Measurements from ENCODE around the gene CPNE1.
"Not testable (repeated sequence)": the region's sequence is repeated elsewhere in the genome, so short reads cannot be mapped to it uniquely, and the experiment has no call there.

Gene CPNE1

DNA sequence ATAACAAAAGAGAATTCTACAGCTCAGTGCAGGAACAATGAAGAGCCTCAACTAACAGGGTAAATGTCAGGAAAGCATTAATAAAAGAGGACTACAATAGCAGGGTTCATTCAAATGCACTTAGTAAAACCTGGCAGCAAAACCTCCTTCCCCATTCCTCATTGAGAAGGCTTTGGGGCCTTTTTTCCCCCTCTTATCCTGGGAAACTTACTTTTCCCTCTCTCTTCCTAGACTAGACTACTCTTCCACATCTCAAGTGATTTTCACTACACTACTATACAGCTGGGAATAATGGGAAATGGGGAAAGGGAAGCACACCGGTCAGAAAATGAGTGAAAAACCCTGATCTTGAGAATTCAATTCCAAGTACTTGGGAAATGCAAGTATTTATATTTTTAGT is 44.6 kb upstream of the CPNE1 start:
- DNase-seq (ENCODE audit: extremely low spot score): no peak
- CTCF ChIA-PET: interaction anchor here (1.0 to 1.3 kb wide), 3 partner anchors 9 to 16 kb away, joined by 3 to 4 read pairs (median 3); no protein-coding TSS in a partner anchor
- TF ChIP-seq, protein P1, sequence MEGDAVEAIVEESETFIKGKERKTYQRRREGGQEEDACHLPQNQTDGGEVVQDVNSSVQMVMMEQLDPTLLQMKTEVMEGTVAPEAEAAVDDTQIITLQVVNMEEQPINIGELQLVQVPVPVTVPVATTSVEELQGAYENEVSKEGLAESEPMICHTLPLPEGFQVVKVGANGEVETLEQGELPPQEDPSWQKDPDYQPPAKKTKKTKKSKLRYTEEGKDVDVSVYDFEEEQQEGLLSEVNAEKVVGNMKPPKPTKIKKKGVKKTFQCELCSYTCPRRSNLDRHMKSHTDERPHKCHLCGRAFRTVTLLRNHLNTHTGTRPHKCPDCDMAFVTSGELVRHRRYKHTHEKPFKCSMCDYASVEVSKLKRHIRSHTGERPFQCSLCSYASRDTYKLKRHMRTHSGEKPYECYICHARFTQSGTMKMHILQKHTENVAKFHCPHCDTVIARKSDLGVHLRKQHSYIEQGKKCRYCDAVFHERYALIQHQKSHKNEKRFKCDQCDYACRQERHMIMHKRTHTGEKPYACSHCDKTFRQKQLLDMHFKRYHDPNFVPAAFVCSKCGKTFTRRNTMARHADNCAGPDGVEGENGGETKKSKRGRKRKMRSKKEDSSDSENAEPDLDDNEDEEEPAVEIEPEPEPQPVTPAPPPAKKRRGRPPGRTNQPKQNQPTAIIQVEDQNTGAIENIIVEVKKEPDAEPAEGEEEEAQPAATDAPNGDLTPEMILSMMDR (IDR thresholded peaks at IDR 0.05; ENCODE audit: control extremely low read depth, extremely low read depth, low read depth, missing control alignments): no peak
- POLR2A ChIA-PET: no interaction called here

DNA sequence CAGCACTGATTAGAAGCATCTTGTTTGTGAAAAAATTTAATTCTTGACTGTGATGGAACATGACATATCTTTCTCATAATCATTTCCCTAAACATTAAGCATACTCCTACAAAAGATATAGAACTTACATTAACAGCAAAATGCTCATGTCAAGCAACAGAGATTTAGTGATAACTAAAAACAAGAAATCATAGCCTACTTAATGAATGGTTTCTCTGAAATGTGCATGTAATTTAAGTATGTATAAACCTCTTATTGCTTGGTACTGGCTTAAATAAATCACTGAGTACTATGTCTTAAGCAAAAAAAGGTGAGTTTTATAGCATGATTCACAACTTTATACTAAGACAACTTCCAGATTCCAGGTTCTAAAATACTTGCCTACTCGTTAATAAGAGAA is 43.8 kb upstream of the CPNE1 start:
- no peak for DNase-seq (ENCODE audit: extremely low spot score)
- ChIA-PET POLR2A (no interaction called here), CTCF (interaction anchor here (1.0 to 1.3 kb wide), 4 partner anchors 8 to 34 kb away, joined by 3 to 4 read pairs (median 4); partner anchors contain the start of gene RBM39)
- TF ChIP-seq, protein P1 (IDR thresholded peaks at IDR 0.05; ENCODE audit: control extremely low read depth, extremely low read depth, low read depth, missing control alignments): no peak

DNA sequence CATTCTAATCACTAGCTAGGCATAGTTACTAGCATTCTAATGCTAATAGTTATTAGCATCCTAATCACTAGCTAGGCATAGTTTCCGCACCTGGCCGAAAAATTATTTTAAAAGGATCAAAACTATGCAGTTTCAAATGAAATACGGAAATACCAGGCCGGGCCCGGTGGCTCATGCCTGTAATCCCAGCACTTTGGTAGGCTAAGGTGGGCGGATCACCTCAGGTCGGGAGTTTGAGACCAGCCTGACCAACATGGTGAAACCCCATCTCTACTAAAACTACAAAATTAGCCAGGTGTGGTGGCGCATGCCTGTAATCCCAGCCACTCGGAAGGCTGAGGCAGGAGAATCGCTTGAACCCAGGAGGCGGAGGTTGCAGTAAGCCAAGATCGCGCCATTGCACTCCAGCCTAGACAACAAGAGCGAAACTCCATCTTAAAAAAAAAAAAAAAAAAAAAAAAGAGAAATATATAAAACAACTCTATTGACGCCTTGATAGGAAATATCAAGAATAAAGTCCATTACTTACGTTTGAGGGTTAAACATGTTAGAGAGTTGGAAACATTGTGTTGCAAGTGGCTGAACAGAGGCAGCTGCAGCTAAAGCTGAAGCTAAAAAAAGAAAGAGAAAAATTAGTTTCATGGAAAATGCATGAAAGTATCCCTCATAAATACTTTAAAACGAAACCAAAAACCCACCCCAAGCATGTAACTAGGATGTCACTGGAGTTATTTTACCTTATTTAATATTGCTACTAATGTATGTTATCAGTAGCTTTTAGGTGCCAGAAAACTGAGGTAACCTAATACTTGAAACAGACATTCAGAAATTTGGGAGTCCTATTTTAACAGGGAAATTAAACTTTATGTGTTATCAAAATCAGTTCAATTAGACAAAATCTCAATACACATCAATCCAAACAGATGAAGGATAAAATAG is 42.2 kb upstream of the CPNE1 start:
- ChIA-PET POLR2A (interaction anchor here (0.6 to 1.0 kb wide), 3 partner anchors 21 to 115 kb away, joined by 4 to 8 read pairs (median 4); no protein-coding TSS in a partner anchor), CTCF (interaction anchor here (1.2 kb wide), 1 partner anchor 10 kb away, joined by 3 read pairs; no protein-coding TSS in a partner anchor)
- not testable (repeated sequence) for DNase-seq (ENCODE audit: extremely low spot score)

DNA sequence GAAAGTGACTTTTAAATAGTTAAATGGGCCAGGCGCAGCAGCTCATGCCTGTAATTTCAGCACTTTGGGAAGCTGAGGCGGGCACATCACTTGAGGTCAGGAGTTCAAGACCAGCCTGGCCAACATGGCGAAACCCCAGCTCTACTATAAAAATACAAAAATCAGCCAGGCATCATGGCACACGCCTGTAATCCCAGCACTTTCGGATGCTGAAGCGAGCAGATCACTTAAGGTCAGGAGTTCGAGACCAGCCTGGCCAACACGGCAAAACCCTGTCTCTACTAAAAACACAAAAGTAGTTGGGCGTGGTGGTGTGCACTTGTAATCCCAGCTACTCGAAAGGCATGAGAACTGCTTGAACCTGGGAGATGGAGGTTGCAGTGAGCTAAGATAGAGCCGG is 41.2 kb upstream of the CPNE1 start:
- ChIA-PET CTCF (interaction anchor here (1.2 kb wide), 1 partner anchor 9 kb away, joined by 3 read pairs; no protein-coding TSS in a partner anchor), POLR2A (interaction anchor here (0.6 to 1.0 kb wide), 3 partner anchors 8 to 114 kb away, joined by 4 to 8 read pairs (median 8); no protein-coding TSS in a partner anchor)
- not testable (repeated sequence) for DNase-seq (ENCODE audit: extremely low spot score)

DNA sequence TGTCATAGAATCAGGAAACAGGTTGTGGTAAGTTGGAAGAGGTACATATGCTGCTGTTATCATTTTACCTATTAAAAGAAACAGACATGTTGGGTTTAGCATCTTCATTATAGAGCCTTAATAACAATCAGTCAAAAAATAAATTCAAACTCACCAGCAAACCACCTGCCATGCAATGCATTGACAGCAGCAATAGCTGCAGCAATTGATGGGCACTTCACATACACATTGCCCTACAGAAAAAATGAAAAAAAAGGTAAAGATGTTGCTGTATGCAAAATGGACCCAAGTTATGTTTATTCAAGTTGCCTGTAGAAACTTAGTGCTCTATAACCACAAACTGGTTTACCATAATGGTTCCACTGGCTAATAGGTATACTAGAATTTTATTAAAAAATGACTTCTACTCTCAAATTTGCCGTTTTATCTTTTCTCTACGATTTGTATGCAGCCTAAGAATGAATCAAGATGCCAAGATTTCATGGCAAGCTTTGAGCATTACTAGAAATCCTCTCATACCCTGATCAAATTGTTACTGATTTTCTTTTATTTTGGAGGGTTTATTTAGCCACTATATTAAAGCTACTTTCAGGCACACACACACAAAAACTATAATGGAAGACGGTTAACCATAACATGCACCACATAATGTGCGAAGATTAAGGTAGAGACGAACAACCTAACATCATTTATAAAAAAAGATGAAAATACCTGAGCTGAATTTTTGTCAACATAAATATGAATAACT is 40.0 kb upstream of the CPNE1 start:
- ChIA-PET CTCF (interaction anchor here (0.8 to 1.0 kb wide), 2 partner anchors 10 to 14 kb away, joined by 3 read pairs; no protein-coding TSS in a partner anchor), POLR2A (interaction anchor here (0.9 kb wide), 1 partner anchor 19 kb away, joined by 5 read pairs; no protein-coding TSS in a partner anchor)
- no peak for DNase-seq (ENCODE audit: extremely low spot score)
- TF ChIP-seq, protein P1 (IDR thresholded peaks at IDR 0.05; ENCODE audit: control extremely low read depth, extremely low read depth, low read depth, missing control alignments): no peak

DNA sequence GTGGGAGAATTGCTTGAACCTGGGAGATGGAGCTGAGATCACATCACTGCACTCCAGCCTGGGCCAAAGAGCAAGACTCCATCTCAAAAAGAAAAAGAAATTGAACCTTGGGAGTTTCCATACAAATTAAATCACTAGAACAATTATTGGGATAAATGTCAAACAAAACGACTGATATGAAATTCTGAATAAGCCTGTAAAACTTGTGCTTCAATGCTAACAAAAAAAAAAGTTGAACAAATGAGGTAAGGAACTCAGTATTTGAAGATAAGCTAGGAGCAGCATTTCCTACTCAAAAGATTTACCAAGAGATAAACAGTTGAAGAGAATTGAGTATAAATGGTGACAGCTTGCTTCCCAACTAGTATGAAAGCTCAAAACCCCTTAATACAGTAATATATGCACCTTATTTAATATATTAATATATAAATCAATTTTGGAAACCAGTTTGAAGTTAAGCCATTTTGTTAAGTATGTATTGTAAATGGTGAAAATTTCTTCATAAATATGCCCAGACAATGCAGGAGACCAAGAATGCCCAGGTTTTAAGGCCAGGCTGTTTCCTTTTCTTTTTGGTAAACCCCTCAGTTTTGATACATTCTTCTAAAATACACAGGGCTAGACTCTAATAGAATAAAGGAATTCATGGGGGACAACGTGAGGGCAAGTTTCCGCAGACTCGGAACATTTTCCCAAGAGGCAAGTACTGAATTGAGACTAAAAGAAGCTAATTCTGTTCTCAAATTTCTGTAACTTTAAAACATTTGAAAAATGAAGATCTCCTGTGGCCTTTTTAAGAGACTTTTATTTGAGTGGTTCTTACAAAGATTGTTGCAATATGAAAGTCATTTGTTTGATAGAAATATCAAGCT is 38.4 kb upstream of the CPNE1 start:
- POLR2A ChIA-PET: interaction anchor here (0.7 to 1.2 kb wide), 2 partner anchors 17 to 39 kb away, joined by 4 read pairs; partner anchors contain the start of gene RBM39
- TF ChIP-seq, protein P1 (IDR thresholded peaks at IDR 0.05; ENCODE audit: control extremely low read depth, extremely low read depth, low read depth, missing control alignments): no peak
- DNase-seq (ENCODE audit: extremely low spot score): no peak
- CTCF ChIA-PET: interaction anchor here (1.0 to 1.1 kb wide), 2 partner anchors 17 to 251 kb away, joined by 3 read pairs; partner anchors contain the start of gene SCAND1

All from GM10248 (cell line).